Adipocyte (in vitro differentiated cells): Measurements from ENCODE around the gene PCNX1.
A peak's percentile ranks its signal among the peaks of the same experiment; 100 is the strongest.

ENCODE experiments used
- DNase-seq: peaks from one replicate; pipeline ENCODE4 v3.0.0-alpha.2; 2015; ENCODE audit warnings: low read depth
- H3K27me3 ChIP-seq: replicated peaks from 2 replicates; pipeline ENCODE4 v1.7.0; 2013; ENCODE audit warnings: mild to moderate bottlenecking, low read length, moderate library complexity; ENCODE audit not compliant: control insufficient read depth, insufficient read depth
- H3K36me3 ChIP-seq: 2 replicates; pipeline ENCODE4 v1.7.0; 2013; ENCODE audit warnings: low read length, mild to moderate bottlenecking, moderate library complexity; ENCODE audit not compliant: control insufficient read depth, insufficient read depth, severe bottlenecking
- H3K4me1 ChIP-seq: 2 replicates; pipeline ENCODE4 v1.7.0; 2013; ENCODE audit warnings: mild to moderate bottlenecking, low read length, moderate library complexity; ENCODE audit not compliant: control insufficient read depth, insufficient read depth
- H3K4me3 ChIP-seq: 2 replicates; pipeline ENCODE4 v1.7.0; 2013; ENCODE audit warnings: mild to moderate bottlenecking, low read length, moderate library complexity
- H3K9ac ChIP-seq: 2 replicates; pipeline ENCODE4 v1.7.0; 2013; ENCODE audit warnings: mild to moderate bottlenecking, low read length, moderate library complexity
- H3K9me3 ChIP-seq: 2 replicates; pipeline ENCODE4 v1.7.0; 2013; ENCODE audit warnings: mild to moderate bottlenecking, low read length, moderate library complexity; ENCODE audit not compliant: control insufficient read depth

The PCNX1 gene

GRCh38 chr14:70881549-70882177, 25.6 kb upstream of the PCNX1 start:
- H3K27me3 ChIP-seq = no peaks in the 10 kb centered on the region
- peaks cover 22% of the 10 kb centered on the region for H3K4me1 ChIP-seq
- H3K9ac ChIP-seq = no peak overlapping the region
- no peak for DNase-seq
- no peak overlapping the region for H3K4me3 ChIP-seq
- no peaks in the 10 kb centered on the region for H3K36me3 ChIP-seq
- no peaks in the 10 kb centered on the region for H3K9me3 ChIP-seq

DNA sequence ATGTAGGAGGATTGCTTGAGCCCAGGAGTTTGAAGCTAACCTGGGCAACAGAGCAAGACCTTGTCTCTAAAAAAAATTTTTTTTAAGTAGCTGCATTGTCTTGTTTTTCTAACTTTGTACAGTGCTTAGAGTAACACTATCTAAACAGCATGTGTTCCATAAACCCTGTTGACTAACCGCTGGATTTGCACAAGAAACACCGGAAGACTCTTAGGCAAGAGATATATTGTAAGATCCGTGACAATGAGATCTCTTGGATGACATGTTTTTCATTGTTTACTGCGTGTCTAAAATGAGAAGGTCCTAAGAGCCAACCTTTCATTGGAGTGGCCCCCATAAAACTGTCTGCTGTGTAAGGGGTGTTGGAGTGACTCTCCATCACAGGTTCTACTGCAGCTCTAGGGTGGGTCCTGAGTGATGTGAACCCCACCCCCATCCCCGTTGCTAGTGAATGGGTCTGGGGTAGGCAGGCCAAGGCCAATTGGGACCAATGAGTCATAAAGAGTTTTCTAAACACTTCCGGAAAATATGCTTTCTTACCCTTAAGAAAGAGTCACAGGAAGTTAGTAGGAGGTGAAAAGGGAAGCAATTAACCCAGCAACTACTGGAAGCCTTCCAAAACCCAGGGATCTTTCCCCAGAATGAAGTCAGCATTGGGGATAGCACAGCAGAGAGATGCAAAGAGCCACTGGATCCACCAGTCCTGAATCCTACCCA, 24.3 kb upstream of the PCNX1 start:
- H3K4me3 ChIP-seq = no peak overlapping the region
- H3K27me3 ChIP-seq = no peaks in the 10 kb centered on the region
- H3K36me3 ChIP-seq = no peaks in the 10 kb centered on the region
- H3K9ac ChIP-seq = no peak overlapping the region
- DNase-seq = no peak
- H3K9me3 ChIP-seq = no peaks in the 10 kb centered on the region
- H3K4me1 ChIP-seq = peaks cover 35% of the 10 kb centered on the region

- peaks cover 40% of the 10 kb centered on the region for H3K4me1 ChIP-seq
- H3K9ac ChIP-seq = no peak overlapping the region
- no peaks in the 10 kb centered on the region for H3K36me3 ChIP-seq
- no peak for DNase-seq
- H3K27me3 ChIP-seq = no peaks in the 10 kb centered on the region
- H3K9me3 ChIP-seq = no peaks in the 10 kb centered on the region
- no peak overlapping the region for H3K4me3 ChIP-seq
Observed at GRCh38 chr14:70884595-70885342, 22.5 kb upstream of the PCNX1 start.

DNA sequence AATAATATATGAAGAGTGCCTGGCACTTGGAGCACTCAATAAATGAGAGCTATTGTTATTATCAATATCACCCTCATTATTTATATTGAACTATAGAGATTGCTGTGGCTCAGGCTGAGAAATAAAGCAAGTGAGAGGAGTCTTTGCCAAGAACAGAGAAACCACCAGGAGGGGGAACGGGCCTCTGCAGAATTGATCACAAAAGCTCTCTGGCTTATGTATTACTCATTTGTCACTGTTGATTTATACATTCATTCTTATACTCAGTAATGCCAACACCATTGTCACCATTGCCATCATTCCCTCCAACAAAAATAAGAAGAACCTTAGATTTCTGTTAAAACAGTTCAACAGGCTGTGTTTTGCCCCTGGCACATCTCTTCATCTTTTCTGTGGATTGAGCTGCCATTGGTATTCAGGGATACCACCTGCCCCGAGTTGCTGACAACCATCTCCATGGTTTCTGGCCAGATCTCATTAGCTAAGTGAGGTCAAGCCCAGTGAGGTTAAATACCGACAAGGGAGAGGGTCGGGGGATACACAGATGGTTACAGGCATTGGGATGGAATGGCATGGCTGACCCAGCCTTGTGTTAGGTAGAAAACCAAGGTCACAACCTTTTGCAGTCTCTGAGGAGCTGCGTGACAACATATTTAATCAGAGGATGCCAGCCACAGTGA, 21.8 kb upstream of the PCNX1 start:
- no peaks in the 10 kb centered on the region for H3K27me3 ChIP-seq
- H3K4me3 ChIP-seq = no peak overlapping the region
- no peaks in the 10 kb centered on the region for H3K9me3 ChIP-seq
- H3K9ac ChIP-seq = no peak overlapping the region
- DNase-seq = no peak
- peaks cover 40% of the 10 kb centered on the region for H3K4me1 ChIP-seq
- H3K36me3 ChIP-seq = no peaks in the 10 kb centered on the region

DNA sequence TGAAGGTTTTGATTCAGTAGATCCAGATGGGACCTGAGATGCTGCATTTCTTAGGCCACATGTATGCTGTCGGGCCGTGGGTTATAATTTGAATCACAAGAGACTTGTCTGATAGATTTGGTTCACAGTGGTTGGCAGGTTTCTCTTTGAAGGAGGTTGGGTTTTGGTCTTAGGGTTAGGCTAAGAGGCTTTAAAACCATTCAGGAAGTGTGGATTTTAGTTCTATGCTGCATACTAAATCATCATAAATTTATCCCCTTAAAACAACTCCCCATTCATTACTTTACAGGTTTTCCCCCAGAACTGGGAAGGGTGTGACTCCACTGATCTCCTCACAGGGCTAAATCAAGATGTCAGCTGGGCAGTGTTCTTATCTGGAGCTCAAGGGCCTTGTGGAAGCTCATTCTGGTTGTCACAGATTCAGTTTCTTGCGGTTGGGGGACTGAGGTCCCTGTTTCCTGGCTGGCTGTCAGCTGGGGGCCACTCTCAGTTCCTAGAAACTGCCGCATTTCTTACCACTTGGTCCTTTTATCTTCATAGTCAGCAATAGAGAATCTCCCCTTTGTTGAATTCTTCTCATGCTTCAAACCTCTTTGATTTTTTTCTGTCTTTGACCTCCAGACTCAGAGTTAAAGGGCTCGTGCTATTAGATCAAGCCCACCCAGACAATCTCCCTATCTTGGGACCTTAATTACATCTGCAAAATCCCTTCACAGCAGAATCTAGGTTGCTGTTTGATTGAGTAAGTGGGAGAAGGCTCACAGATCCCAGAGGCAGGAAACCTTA, 20.6 kb upstream of the PCNX1 start:
- no peaks in the 10 kb centered on the region for H3K36me3 ChIP-seq
- H3K4me1 ChIP-seq = peaks cover 46% of the 10 kb centered on the region
- H3K9ac ChIP-seq = no peak overlapping the region
- H3K9me3 ChIP-seq = no peaks in the 10 kb centered on the region
- H3K27me3 ChIP-seq = no peaks in the 10 kb centered on the region
- DNase-seq = no peak
- peak overlapping the region; percentile 61 for H3K4me3 ChIP-seq

GRCh38 chr14:70887207-70887681, 20.0 kb upstream of the PCNX1 start:
- Histone ChIP-seq H3K9me3 (no peaks in the 10 kb centered on the region), H3K36me3 (no peaks in the 10 kb centered on the region), H3K9ac (peak overlapping the region; percentile 45), H3K27me3 (no peaks in the 10 kb centered on the region), H3K4me3 (peak overlapping the region; percentile 61), H3K4me1 (peaks cover 48% of the 10 kb centered on the region)
- peak; percentile 71 for DNase-seq

GRCh38 chr14:70887737-70888499, 19.3 kb upstream of the PCNX1 start:
- H3K9ac ChIP-seq = peak overlapping the region; percentile 45
- no peaks in the 10 kb centered on the region for H3K9me3 ChIP-seq
- H3K4me3 ChIP-seq = peak overlapping the region; percentile 61
- no peaks in the 10 kb centered on the region for H3K27me3 ChIP-seq
- peaks cover 41% of the 10 kb centered on the region for H3K4me1 ChIP-seq
- no peak for DNase-seq
- H3K36me3 ChIP-seq = no peaks in the 10 kb centered on the region

- DNase-seq = peak; percentile 59
- H3K9ac ChIP-seq = no peak overlapping the region
- no peaks in the 10 kb centered on the region for H3K27me3 ChIP-seq
- H3K4me1 ChIP-seq = peaks cover 36% of the 10 kb centered on the region
- no peaks in the 10 kb centered on the region for H3K9me3 ChIP-seq
- H3K36me3 ChIP-seq = no peaks in the 10 kb centered on the region
- no peak overlapping the region for H3K4me3 ChIP-seq
Observed at GRCh38 chr14:70888681-70889175, 18.5 kb upstream of the PCNX1 start.

DNA sequence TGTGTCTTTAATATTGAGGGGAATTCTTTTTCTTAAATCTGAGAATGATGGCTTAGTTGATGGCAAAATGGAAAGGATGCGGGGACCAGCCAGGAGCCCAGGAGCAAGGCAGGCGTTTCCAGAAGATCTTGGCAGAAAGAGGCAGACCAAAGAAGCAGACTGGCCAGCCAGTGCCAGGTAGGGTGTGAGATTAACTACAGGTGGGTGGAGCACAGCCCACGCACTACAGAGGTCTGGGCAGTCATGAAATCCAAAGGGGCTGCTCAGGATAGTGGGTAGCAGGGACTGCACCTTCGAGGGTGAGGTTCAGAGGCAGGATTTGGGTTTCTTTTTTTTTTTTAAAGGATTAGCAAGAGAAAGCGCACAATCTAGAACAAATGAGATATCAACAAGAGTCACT, 17.7 kb upstream of the PCNX1 start:
- Histone ChIP-seq H3K9ac (no peak overlapping the region), H3K4me1 (peaks cover 36% of the 10 kb centered on the region), H3K4me3 (no peak overlapping the region), H3K9me3 (no peaks in the 10 kb centered on the region), H3K36me3 (no peaks in the 10 kb centered on the region), H3K27me3 (no peaks in the 10 kb centered on the region)
- DNase-seq = no peak
